OCI-LY1 (cell line): ENCODE data around the gene SLC25A44.
A peak's percentile ranks its signal among the peaks of the same experiment; 100 is the strongest.

Experiments
- H2AFZ ChIP-seq: fragments of 200-600 bp; sonication (generic), shearing (Covaris generic); 2 replicates; pipeline ENCODE4 v1.6.0; 2014; ENCODE audit warnings: antibody characterized with exemption, mild to moderate bottlenecking, low read length
- H3F3A ChIP-seq: fragments of 200-600 bp; sonication (generic), shearing (Covaris generic); 2 replicates; pipeline ENCODE4 v1.6.0; 2014; ENCODE audit warnings: mild to moderate bottlenecking, antibody characterized with exemption, low read length, moderate library complexity; ENCODE audit not compliant: insufficient read depth
- H3K27ac ChIP-seq: fragments of 200-600 bp; sonication (generic); 2 replicates; pipeline ENCODE4 v1.5.1; 2014; ENCODE audit warnings: low read length, mixed run types, mild to moderate bottlenecking, low read depth; ENCODE audit not compliant: poor library complexity, severe bottlenecking
- H3K27me3 ChIP-seq: fragments of 200-600 bp; sonication (generic); 2 replicates; pipeline ENCODE4 v1.6.0; 2014; ENCODE audit warnings: antibody characterized with exemption, mild to moderate bottlenecking, low read length, moderate library complexity; ENCODE audit not compliant: insufficient read depth
- H3K36me3 ChIP-seq: fragments of 200-600 bp; sonication (generic); 2 replicates; pipeline ENCODE4 v1.6.1; 2014; ENCODE audit warnings: mild to moderate bottlenecking, antibody characterized with exemption, low read length, moderate library complexity, mixed read lengths; ENCODE audit not compliant: insufficient read depth
- H3K4me1 ChIP-seq: fragments of 200-600 bp; sonication (generic); 2 replicates; pipeline ENCODE4 v1.5.1; 2014; ENCODE audit warnings: mild to moderate bottlenecking, low read length, moderate library complexity; ENCODE audit not compliant: insufficient read depth, severe bottlenecking
- H3K4me2 ChIP-seq: fragments of 200-600 bp; sonication (generic), shearing (Covaris generic); 2 replicates; pipeline ENCODE4 v1.6.1; 2014; ENCODE audit warnings: low read length
- H3K4me3 ChIP-seq: fragments of 200-600 bp; sonication (generic); 2 replicates; pipeline ENCODE4 v1.5.1; 2014; ENCODE audit warnings: low read length, low read depth, mild to moderate bottlenecking, mixed read lengths; ENCODE audit not compliant: poor library complexity, severe bottlenecking
- H3K79me2 ChIP-seq: fragments of 200-600 bp; shearing (Covaris generic); 2 replicates; pipeline ENCODE4 v1.6.1; 2016; ENCODE audit warnings: mixed run types, low read length, mixed read lengths; ENCODE audit not compliant: insufficient read depth
- H3K9ac ChIP-seq: fragments of 200-600 bp; sonication (generic), shearing (Covaris generic); 2 replicates; pipeline ENCODE4 v1.6.1; 2014; ENCODE audit warnings: mild to moderate bottlenecking, low read length, mixed read lengths
- H3K9me2 ChIP-seq: fragments of 200-600 bp; sonication (generic), shearing (Covaris generic); 2 replicates; pipeline ENCODE4 v1.6.1; 2014; ENCODE audit warnings: low read depth, mild to moderate bottlenecking, low read length, mixed read lengths
- H3K9me3 ChIP-seq: fragments of 200-600 bp; shearing (Covaris generic); 2 replicates; pipeline ENCODE4 v1.6.1; 2014; ENCODE audit warnings: low read length, mixed read lengths
- H4K20me1 ChIP-seq: fragments of 200-600 bp; sonication (generic), shearing (Covaris generic); 2 replicates; pipeline ENCODE4 v1.6.0; 2016; ENCODE audit warnings: mild to moderate bottlenecking, low read length; ENCODE audit not compliant: insufficient read depth
- EZH2 ChIP-seq: fragments of 200-600 bp; sonication (generic), shearing (Covaris generic); IDR thresholded peaks from 2 replicates; pipeline ENCODE4 v1.8.0; 2017; ENCODE audit warnings: borderline replicate concordance, mixed run types, mild to moderate bottlenecking, antibody characterized with exemption, low read length, moderate library complexity, mixed read lengths
- TF ChIP-seq, protein P1 (sequence below): fragments of 200-600 bp; sonication (generic), shearing (Covaris generic); IDR thresholded peaks from 2 replicates; pipeline ENCODE4 v1.5.1; 2017; ENCODE audit warnings: mild to moderate bottlenecking, antibody characterized with exemption, low read length, moderate library complexity, mixed read lengths

The SLC25A44 gene

DNA sequence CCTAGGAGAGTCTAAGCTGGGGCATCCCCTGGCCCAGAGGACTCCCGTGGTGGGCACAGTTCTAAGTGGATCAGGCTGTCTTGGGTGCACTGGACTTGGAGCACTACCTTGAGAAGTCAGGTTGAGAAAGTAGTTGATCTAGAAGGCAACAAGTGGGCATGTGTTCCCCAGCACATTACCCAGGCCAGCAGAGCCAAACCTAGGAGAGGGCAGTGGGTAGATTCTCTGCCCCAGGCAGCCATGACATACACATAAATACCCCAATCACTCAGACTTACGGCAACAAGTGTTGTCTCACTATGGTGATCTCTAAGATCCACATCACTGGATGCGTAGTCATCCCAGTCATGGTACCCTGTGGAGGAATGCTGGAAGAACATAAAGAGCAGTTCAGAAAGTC is 17.3 kb downstream of the SLC25A44 start:
- H2AFZ ChIP-seq = no peak overlapping the region
- H3K4me2 ChIP-seq = no peak overlapping the region
- H3K79me2 ChIP-seq = peaks cover 7% of the 10 kb centered on the region; the same call in 1 of the 2 replicates
- H3K9me2 ChIP-seq = no peaks in the 10 kb centered on the region
- no peaks in the 10 kb centered on the region for H4K20me1 ChIP-seq
- peaks cover 19% of the 10 kb centered on the region for H3K4me1 ChIP-seq
- no peak overlapping the region for H3K27ac ChIP-seq
- H3K27me3 ChIP-seq = no peaks in the 10 kb centered on the region
- no peaks in the 10 kb centered on the region for H3F3A ChIP-seq
- no peak overlapping the region for H3K4me3 ChIP-seq
- no peak for TF ChIP-seq EZH2
- TF ChIP-seq, protein P1, sequence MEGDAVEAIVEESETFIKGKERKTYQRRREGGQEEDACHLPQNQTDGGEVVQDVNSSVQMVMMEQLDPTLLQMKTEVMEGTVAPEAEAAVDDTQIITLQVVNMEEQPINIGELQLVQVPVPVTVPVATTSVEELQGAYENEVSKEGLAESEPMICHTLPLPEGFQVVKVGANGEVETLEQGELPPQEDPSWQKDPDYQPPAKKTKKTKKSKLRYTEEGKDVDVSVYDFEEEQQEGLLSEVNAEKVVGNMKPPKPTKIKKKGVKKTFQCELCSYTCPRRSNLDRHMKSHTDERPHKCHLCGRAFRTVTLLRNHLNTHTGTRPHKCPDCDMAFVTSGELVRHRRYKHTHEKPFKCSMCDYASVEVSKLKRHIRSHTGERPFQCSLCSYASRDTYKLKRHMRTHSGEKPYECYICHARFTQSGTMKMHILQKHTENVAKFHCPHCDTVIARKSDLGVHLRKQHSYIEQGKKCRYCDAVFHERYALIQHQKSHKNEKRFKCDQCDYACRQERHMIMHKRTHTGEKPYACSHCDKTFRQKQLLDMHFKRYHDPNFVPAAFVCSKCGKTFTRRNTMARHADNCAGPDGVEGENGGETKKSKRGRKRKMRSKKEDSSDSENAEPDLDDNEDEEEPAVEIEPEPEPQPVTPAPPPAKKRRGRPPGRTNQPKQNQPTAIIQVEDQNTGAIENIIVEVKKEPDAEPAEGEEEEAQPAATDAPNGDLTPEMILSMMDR = no peak
- peaks cover 51% of the 10 kb centered on the region for H3K36me3 ChIP-seq
- H3K9ac ChIP-seq = no peak overlapping the region
- no peaks in the 10 kb centered on the region for H3K9me3 ChIP-seq

DNA sequence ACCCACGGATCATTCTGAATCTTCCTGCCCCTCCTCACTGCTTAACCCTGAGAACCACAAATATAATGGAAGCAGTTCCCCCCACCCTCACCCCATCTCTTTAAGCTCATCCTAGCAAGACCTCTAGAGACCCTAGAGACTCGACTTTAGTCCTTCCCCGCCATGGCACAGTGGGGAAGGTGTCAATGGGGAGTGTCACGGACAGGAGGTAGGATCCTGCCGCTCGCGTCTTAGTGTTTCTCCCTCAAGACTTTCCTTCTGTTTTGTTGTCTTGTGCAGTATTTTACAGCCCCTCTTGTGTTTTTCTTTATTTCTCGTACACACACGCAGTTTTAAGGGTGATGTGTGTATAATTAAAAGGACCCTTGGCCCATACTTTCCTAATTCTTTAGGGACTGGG is 18.2 kb downstream of the SLC25A44 start:
- H3K27ac ChIP-seq = peak overlapping the region; percentile 80
- H3K4me1 ChIP-seq = peaks cover 19% of the 10 kb centered on the region
- H3F3A ChIP-seq = no peaks in the 10 kb centered on the region
- peak overlapping the region; percentile 74 for H3K9ac ChIP-seq
- no peak overlapping the region for H2AFZ ChIP-seq
- peaks cover 7% of the 10 kb centered on the region; the same call in 1 of the 2 replicates for H3K79me2 ChIP-seq
- H3K27me3 ChIP-seq = no peaks in the 10 kb centered on the region
- TF ChIP-seq, protein P1 = no peak
- TF ChIP-seq EZH2 = no peak
- no peaks in the 10 kb centered on the region for H3K9me2 ChIP-seq
- H3K4me2 ChIP-seq = peak overlapping the region; percentile 88
- no peaks in the 10 kb centered on the region for H4K20me1 ChIP-seq
- peak overlapping the region; percentile 80 for H3K4me3 ChIP-seq
- H3K36me3 ChIP-seq = peaks cover 45% of the 10 kb centered on the region; the same call in 1 of the 2 replicates
- no peaks in the 10 kb centered on the region for H3K9me3 ChIP-seq

DNA sequence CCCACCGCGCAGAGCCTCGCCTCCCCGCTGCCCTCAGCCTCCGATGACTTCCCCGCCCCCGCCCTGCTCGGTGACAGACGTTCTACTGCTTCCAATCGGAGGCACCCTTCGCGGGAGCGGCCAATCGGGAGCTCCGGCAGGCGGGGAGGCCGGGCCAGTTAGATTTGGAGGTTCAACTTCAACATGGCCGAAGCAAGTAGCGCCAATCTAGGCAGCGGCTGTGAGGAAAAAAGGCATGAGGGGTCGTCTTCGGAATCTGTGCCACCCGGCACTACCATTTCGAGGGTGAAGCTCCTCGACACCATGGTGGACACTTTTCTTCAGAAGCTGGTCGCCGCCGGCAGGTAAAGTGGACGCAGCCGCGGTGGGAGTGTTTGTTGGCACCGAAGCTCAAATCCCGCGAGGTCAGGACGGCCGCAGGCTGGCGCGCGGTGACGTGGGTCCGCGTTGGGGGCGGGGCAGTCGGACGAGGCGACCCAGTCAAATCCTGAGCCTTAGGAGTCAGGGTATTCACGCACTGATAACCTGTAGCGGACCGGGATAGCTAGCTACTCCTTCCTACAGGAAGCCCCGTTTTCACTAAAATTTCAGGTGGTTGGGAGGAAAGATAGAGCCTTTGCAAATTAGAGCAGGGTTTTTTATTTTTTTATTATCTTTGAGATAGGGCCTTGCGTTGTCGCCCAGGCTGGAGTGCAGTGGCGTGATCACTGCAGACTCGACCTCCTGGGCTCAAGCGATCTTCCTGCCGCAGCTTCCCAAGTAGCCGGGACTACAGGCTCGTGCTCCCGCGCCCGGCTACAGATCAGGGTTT is 19.1 kb downstream of the SLC25A44 start, which contains the start of gene PMF1:
Gene PMF1, plus strand, starts transcription at position 175 of the 811 bp plus-strand sequence. Its CDS starts 9 bp downstream, at position 184.
- Histone ChIP-seq H4K20me1 (no peaks in the 10 kb centered on the region), H3K4me2 (peak within 1 kb of the TSS; percentile 88), H3K27ac (peak within 1 kb of the TSS; percentile 80), H3K4me3 (peak within 1 kb of the TSS; percentile 80), H3K9me3 (no peaks in the 10 kb centered on the region), H3K36me3 (peaks cover 39% of the 10 kb centered on the region; the same call in 1 of the 2 replicates), H3K9me2 (no peaks in the 10 kb centered on the region), H3K4me1 (peaks cover 19% of the 10 kb centered on the region), H2AFZ (no peak within 1 kb of the TSS), H3F3A (no peaks in the 10 kb centered on the region), H3K9ac (peak within 1 kb of the TSS; percentile 74), H3K79me2 (peaks cover 10% of the 10 kb centered on the region; the same call in 1 of the 2 replicates), H3K27me3 (no peaks in the 10 kb centered on the region)
- TF ChIP-seq, protein P1 = no peak
- TF ChIP-seq EZH2 = no peak
